OCI-LY3 (cell line): ENCODE data around the gene KLHL18.
"Not testable (repeated sequence)": the region's sequence is repeated elsewhere in the genome, so short reads cannot be mapped to it uniquely, and the experiment has no call there.

Experiments used
- H2AFZ ChIP-seq: fragments of 200-600, 300-600 bp; shearing (Covaris generic); 2 replicates; pipeline ENCODE4 v1.6.0; 2014; ENCODE audit warnings: antibody characterized with exemption, low read depth, low read length
- H3K27ac ChIP-seq: fragments of 200-600, 300-600 bp; sonication (generic); 2 replicates; pipeline ENCODE4 v1.5.1; 2014; ENCODE audit warnings: mild to moderate bottlenecking, low read length, moderate library complexity, mixed read lengths
- H3K27me3 ChIP-seq: fragments of 200-600, 300-600 bp; sonication (generic); 2 replicates; pipeline ENCODE4 v1.6.1; 2014; ENCODE audit warnings: low read depth, low read length, mixed read lengths
- H3K36me3 ChIP-seq: fragments of 200-600, 300-600 bp; sonication (generic); replicated peaks from 2 replicates; pipeline ENCODE3; 2014; ENCODE audit warnings: low read depth, low read length, mixed read lengths
- H3K4me1 ChIP-seq: fragments of 300-600, 200-600 bp; sonication (generic); 2 replicates; pipeline ENCODE4 v1.6.1; 2014; ENCODE audit warnings: low read length, mixed read lengths
- H3K4me2 ChIP-seq: fragments of 200-600, 300-600 bp; sonication (generic); 2 replicates; pipeline ENCODE4 v1.6.1; 2014; ENCODE audit warnings: low read length, mixed read lengths
- H3K4me3 ChIP-seq: fragments of 300-600, 200-600 bp; sonication (generic); 2 replicates; pipeline ENCODE4 v1.5.1; 2014; ENCODE audit warnings: antibody characterized with exemption, mild to moderate bottlenecking, low read length, moderate library complexity
- H3K79me2 ChIP-seq: fragments of 300-600, 200-600 bp; shearing (Covaris generic); 2 replicates; pipeline ENCODE4 v1.6.1; 2014; ENCODE audit warnings: mild to moderate bottlenecking, low read length, mixed read lengths
- H3K9ac ChIP-seq: fragments of 300-600, 200-600 bp; shearing (Covaris generic); 2 replicates; pipeline ENCODE4 v1.6.0; 2014; ENCODE audit warnings: mild to moderate bottlenecking, low read length, moderate library complexity
- H3K9me3 ChIP-seq: fragments of 200-600, 300-600 bp; shearing (Covaris generic); 2 replicates; pipeline ENCODE4 v1.6.1; 2014; ENCODE audit warnings: low read length, mixed read lengths; ENCODE audit not compliant: insufficient read depth
- H4K20me1 ChIP-seq: fragments of 200-600, 300-600 bp; sonication (generic); 2 replicates; pipeline ENCODE4 v1.6.1; 2016; ENCODE audit warnings: low read length, mixed read lengths; ENCODE audit not compliant: insufficient read depth
- EZH2phosphoT487 ChIP-seq: fragments of 200-600 bp; shearing (Covaris generic); IDR thresholded peaks from 2 replicates; pipeline ENCODE4 v1.6.1; 2018; ENCODE audit warnings: antibody characterized with exemption, mixed run types, low read depth
- TF ChIP-seq, protein P1 (sequence below): fragments of 200-600, 300-600 bp; sonication (generic); IDR thresholded peaks from 2 replicates; pipeline ENCODE4 v1.5.1; 2014; ENCODE audit warnings: antibody characterized with exemption, low read length, low read depth

The KLHL18 gene

DNA sequence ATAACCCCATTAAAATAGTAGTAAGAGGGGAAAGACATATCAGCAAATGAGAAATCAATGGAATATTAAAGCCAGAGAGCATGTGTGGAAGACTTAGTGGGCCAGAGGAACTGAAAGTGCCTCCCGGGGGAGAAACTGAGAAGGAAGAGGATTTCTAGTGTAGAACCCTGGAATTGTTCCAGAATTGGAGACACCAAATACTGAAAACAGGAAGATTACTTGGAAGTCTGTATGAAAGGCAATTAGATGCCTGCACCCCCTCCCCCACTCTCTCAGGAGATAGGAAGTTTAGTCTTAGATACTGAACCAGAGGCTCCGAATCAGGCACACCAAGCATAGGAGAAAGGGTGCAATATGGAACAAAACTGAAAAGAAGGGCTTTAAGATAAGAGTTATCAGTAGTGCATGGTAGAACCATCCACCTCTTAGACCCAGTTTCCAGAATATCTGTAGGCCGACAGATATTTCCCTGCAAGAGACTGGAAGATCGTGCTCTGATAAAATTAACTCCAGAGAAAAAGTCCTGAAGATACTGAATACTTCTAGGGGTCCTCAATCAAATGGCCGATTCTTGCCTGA, 32.4 kb downstream of the KLHL18 start:
- Histone ChIP-seq H3K36me3 (no peaks in the 10 kb centered on the region), H3K4me2 (no peak overlapping the region), H3K27me3 (no peaks in the 10 kb centered on the region), H2AFZ (no peak overlapping the region), H3K4me1 (peaks cover 8% of the 10 kb centered on the region), H3K27ac (no peak overlapping the region), H4K20me1 (peaks cover 14% of the 10 kb centered on the region), H3K79me2 (0 out of 2 replicates have a peak, but pooled peaks cover 3% of the 10 kb centered on the region), H3K4me3 (no peak overlapping the region), H3K9ac (no peak overlapping the region), H3K9me3 (no peaks in the 10 kb centered on the region)
- no peak for TF ChIP-seq EZH2phosphoT487
- TF ChIP-seq, protein P1, sequence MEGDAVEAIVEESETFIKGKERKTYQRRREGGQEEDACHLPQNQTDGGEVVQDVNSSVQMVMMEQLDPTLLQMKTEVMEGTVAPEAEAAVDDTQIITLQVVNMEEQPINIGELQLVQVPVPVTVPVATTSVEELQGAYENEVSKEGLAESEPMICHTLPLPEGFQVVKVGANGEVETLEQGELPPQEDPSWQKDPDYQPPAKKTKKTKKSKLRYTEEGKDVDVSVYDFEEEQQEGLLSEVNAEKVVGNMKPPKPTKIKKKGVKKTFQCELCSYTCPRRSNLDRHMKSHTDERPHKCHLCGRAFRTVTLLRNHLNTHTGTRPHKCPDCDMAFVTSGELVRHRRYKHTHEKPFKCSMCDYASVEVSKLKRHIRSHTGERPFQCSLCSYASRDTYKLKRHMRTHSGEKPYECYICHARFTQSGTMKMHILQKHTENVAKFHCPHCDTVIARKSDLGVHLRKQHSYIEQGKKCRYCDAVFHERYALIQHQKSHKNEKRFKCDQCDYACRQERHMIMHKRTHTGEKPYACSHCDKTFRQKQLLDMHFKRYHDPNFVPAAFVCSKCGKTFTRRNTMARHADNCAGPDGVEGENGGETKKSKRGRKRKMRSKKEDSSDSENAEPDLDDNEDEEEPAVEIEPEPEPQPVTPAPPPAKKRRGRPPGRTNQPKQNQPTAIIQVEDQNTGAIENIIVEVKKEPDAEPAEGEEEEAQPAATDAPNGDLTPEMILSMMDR = no peak

DNA sequence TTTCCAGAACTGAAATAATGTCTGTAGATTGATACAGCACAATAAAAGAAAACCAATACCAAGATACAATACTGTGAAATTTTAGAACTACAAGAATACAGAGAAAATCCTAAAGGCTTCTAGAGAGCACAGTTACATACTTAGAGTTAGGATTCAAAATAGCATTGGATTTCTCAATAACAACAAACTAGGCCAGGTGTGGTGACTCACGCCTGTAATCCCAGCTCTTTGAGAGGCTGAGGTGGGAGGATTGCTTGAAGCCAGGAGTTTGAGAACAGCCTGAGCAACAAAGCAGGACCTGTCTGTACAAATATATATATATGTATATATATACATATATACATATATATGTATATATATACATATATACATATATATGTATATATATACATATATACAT, 33.4 kb downstream of the KLHL18 start:
- not testable (repeated sequence) for H3K79me2 ChIP-seq, H3K4me3 ChIP-seq, H3K9me3 ChIP-seq, H3K36me3 ChIP-seq, H3K4me1 ChIP-seq, H3K27me3 ChIP-seq, H3K4me2 ChIP-seq, H3K9ac ChIP-seq, H3K27ac ChIP-seq, H2AFZ ChIP-seq
- peaks cover 14% of the 10 kb centered on the region for H4K20me1 ChIP-seq

DNA sequence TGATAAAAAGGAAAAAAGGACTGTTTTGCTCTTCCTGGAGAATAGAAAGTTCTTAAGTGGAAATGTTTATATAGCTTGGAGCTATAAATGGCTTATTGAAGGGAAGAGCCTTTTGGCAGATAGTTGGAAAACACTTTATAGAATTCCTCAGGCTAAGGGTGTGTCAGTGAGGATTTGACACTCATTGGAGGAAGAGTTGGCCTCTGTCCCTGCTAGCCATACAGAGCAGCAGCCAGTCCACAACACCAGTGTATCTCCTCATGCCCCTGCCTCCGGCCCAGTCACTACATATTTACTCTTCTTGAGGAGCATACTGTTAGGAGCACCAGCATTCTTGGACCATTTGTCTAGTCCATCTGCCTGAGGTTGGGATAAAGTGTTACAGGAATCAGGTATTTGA, 36.2 kb downstream of the KLHL18 start:
- TF ChIP-seq EZH2phosphoT487 = no peak
- TF ChIP-seq, protein P1 = no peak
- Histone ChIP-seq H4K20me1 (peaks cover 11% of the 10 kb centered on the region), H3K79me2 (0 out of 2 replicates have a peak, but pooled peaks cover 3% of the 10 kb centered on the region)

DNA sequence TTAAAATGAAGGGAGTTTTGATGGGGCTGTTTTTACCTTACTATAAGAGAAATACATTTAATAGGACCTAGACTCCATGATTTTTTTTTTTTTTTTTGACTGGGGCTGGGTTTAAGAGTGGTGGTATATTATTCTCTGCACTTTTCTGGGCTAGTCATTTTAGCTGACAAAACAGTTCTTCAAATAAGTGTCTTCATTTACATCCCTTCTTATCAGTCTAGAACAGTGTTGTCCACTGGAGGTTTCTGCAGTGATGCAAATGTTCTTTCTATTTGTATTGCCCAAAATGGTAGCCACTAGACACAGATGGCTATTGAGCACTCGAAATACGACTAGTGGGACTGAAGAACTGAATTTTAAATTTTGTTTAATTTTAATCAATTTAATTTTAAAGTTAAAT, 37.2 kb downstream of the KLHL18 start:
- peaks cover 7% of the 10 kb centered on the region for H3K36me3 ChIP-seq

More for the DNA sequence above, 36.2 kb downstream of the KLHL18 start:
- H3K4me3 ChIP-seq = no peak overlapping the region
- H3K27ac ChIP-seq = no peak overlapping the region
- no peaks in the 10 kb centered on the region for H3K9me3 ChIP-seq
- H3K36me3 ChIP-seq = peaks cover 7% of the 10 kb centered on the region
- no peaks in the 10 kb centered on the region for H3K27me3 ChIP-seq
- H2AFZ ChIP-seq = no peak overlapping the region
- no peak overlapping the region for H3K4me2 ChIP-seq
- no peak overlapping the region for H3K9ac ChIP-seq
- H3K4me1 ChIP-seq = no peaks in the 10 kb centered on the region

More for the DNA sequence above, 37.2 kb downstream of the KLHL18 start:
- H3K9ac ChIP-seq = no peak overlapping the region
- 0 out of 2 replicates have a peak, but pooled peaks cover under 1% of the 10 kb centered on the region for H4K20me1 ChIP-seq
- TF ChIP-seq EZH2phosphoT487 = no peak
- TF ChIP-seq, protein P1 = no peak
- H3K27me3 ChIP-seq = no peaks in the 10 kb centered on the region
- no peak overlapping the region for H3K27ac ChIP-seq
- no peaks in the 10 kb centered on the region for H3K79me2 ChIP-seq
- no peak overlapping the region for H3K4me2 ChIP-seq
- H3K4me3 ChIP-seq = no peak overlapping the region
- no peaks in the 10 kb centered on the region for H3K9me3 ChIP-seq
- H3K4me1 ChIP-seq = no peaks in the 10 kb centered on the region
- H2AFZ ChIP-seq = no peak overlapping the region
